HepG2 (cell line): ENCODE results near the gene HIPK2. TPM values are rescaled to one million over a fixed set of nuclear protein-coding genes. Genes with fewer than 3 reads are reported as not detected.

Experiments
- KDM5B ChIP-seq: sonication (generic); formaldehyde crosslinking; IDR thresholded peaks from 2 replicates; pipeline ENCODE4 v1.4.0; 2020; ENCODE audit warnings: missing genetic modification reagents, mild to moderate bottlenecking, borderline replicate concordance
- NFIB ChIP-seq: sonication (generic); formaldehyde crosslinking; IDR thresholded peaks from 2 replicates; pipeline ENCODE4 v1.9.0; 2021; ENCODE audit warnings: missing genetic modification reagents, mild to moderate bottlenecking, borderline replicate concordance
- PAX8 ChIP-seq: sonication (generic); formaldehyde crosslinking; IDR thresholded peaks from 2 replicates; pipeline ENCODE4 v1.8.0; 2022; ENCODE audit warnings: mild to moderate bottlenecking, missing genetic modification reagents, borderline replicate concordance
- TAF15 ChIP-seq: fragments of 200-400 bp; formaldehyde crosslinking; IDR thresholded peaks from one replicate; pipeline ENCODE4 v1.6.1; 2018; ENCODE audit warnings: mild to moderate bottlenecking, low read depth, low read length; ENCODE audit not compliant: poor library complexity, severe bottlenecking
- ZBTB38 ChIP-seq: sonication (generic); formaldehyde crosslinking; IDR thresholded peaks from 2 replicates; pipeline ENCODE4 v1.5.1; 2020; ENCODE audit warnings: mild to moderate bottlenecking, missing genetic modification reagents
- ZNF205 ChIP-seq: IDR thresholded peaks from 2 replicates; pipeline ENCODE4 v1.6.1; 2018; ENCODE audit warnings: missing biosample characterization, missing genetic modification reagents
- polyA plus RNA-seq, 8 experiments: library from polyadenylated mRNA; depleted of rRNA in 3 of 8; stranded (reverse) in 7 of 8; unstranded in 1 of 8; fragments of >200 nt; fragmentation: Illumina TruSeq in 4 of 8; extraction: Trizol in 4 of 8; gene quantifications; 2 replicates each; pipeline versions ENCODE4 v1.2.1 to v1.2.3, GENCODE V29; 2011 to 2016; ENCODE audit warnings: low read depth in 4 of 8, missing spikeins in 1 of 8, mixed read lengths in 1 of 8; ENCODE audit not compliant: insufficient read depth in 1 of 8
- total RNA-seq, 5 experiments: library from RNA; depleted of rRNA; stranded (reverse); fragments of >200 nt; fragmentation: Illumina TruSeq; extraction: Trizol; gene quantifications; 2 replicates each; pipeline ENCODE4 v1.2.3, GENCODE V29; 2016; ENCODE audit warnings: low read depth in 1 of 5
- TF ChIP-seq, protein P1 (sequence below): sonication (generic); formaldehyde crosslinking; IDR thresholded peaks from 2 replicates; pipeline ENCODE4 v1.5.0; 2020; ENCODE audit warnings: mild to moderate bottlenecking, missing genetic modification reagents
- TF ChIP-seq, protein P2 (sequence below): sonication (generic); formaldehyde crosslinking; IDR thresholded peaks from 2 replicates; pipeline ENCODE4 v1.5.1; 2020; ENCODE audit warnings: missing genetic modification reagents, mild to moderate bottlenecking, borderline replicate concordance
- TF ChIP-seq, protein P3 (sequence below): sonication (generic); formaldehyde crosslinking; IDR thresholded peaks from 2 replicates; pipeline ENCODE4 v1.4.0; 2020; ENCODE audit warnings: missing genetic modification reagents
- TF ChIP-seq, protein P4 (sequence below): sonication (generic); formaldehyde crosslinking; IDR thresholded peaks from 2 replicates; pipeline ENCODE4 v1.5.0; 2020; ENCODE audit warnings: mild to moderate bottlenecking, missing genetic modification reagents, borderline replicate concordance

HIPK2 gene
- total and polyA plus RNA-seq, 2 of the 13 experiments (the other 11 are each of a cell fraction or from before 2014, with no cell fraction given), result 14.4 to 20.2 TPM

DNA sequence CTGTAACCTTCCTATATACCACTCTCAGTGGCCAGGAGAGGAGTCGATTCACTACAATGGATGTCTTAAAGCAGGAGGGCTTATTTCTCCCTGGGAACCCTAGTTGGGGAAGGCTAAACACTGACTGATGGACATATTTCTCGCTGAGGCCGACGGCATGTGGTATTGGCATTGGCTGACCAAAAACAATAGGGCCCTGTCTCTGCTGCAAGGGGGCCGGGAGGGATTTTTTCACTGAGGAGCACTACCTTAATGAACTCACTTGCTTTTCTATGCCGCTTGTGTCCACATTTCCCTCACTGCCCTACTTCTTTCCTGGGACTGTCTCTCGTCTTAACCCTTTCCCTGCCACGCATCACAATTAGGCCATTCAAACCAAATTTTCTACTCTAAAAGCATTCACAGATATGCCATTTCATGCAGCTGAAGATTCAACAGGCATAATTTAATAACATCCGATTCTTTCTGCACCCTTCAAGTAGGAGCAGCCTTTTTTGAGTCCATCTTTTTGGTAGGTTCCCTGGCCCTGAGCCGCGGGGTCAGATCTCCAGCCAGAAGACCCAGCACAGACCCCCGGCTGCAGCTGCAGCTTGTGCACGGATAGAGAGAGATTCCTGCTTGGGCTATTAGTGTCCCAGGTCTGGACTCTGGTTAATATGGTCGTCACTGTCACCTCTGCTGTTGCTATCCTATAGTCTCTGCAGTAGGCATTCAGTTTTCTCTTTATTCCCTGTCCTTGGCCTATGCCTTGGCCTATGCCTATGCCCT, 118.7 kb downstream of the HIPK2 start (continued):
- TF ChIP-seq PAX8 (CRISPR knock-in tag) (no peak), NFIB (CRISPR knock-in tag) (no peak), TAF15 (no peak), KDM5B (CRISPR knock-in tag) (no peak), ZBTB38 (CRISPR knock-in tag) (no peak), ZNF205 (CRISPR knock-in tag) (no peak)
- TF ChIP-seq, protein P1, sequence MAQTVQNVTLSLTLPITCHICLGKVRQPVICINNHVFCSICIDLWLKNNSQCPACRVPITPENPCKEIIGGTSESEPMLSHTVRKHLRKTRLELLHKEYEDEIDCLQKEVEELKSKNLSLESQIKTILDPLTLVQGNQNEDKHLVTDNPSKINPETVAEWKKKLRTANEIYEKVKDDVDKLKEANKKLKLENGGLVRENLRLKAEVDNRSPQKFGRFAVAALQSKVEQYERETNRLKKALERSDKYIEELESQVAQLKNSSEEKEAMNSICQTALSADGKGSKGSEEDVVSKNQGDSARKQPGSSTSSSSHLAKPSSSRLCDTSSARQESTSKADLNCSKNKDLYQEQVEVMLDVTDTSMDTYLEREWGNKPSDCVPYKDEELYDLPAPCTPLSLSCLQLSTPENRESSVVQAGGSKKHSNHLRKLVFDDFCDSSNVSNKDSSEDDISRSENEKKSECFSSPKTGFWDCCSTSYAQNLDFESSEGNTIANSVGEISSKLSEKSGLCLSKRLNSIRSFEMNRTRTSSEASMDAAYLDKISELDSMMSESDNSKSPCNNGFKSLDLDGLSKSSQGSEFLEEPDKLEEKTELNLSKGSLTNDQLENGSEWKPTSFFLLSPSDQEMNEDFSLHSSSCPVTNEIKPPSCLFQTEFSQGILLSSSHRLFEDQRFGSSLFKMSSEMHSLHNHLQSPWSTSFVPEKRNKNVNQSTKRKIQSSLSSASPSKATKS (CRISPR knock-in tag), result no peak
- TF ChIP-seq, protein P2, sequence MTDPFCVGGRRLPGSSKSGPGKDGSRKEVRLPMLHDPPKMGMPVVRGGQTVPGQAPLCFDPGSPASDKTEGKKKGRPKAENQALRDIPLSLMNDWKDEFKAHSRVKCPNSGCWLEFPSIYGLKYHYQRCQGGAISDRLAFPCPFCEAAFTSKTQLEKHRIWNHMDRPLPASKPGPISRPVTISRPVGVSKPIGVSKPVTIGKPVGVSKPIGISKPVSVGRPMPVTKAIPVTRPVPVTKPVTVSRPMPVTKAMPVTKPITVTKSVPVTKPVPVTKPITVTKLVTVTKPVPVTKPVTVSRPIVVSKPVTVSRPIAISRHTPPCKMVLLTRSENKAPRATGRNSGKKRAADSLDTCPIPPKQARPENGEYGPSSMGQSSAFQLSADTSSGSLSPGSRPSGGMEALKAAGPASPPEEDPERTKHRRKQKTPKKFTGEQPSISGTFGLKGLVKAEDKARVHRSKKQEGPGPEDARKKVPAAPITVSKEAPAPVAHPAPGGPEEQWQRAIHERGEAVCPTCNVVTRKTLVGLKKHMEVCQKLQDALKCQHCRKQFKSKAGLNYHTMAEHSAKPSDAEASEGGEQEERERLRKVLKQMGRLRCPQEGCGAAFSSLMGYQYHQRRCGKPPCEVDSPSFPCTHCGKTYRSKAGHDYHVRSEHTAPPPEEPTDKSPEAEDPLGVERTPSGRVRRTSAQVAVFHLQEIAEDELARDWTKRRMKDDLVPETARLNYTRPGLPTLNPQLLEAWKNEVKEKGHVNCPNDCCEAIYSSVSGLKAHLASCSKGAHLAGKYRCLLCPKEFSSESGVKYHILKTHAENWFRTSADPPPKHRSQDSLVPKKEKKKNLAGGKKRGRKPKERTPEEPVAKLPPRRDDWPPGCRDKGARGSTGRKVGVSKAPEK (CRISPR knock-in tag), result no peak; the same call in 1 of the 2 replicates
- TF ChIP-seq, protein P3, sequence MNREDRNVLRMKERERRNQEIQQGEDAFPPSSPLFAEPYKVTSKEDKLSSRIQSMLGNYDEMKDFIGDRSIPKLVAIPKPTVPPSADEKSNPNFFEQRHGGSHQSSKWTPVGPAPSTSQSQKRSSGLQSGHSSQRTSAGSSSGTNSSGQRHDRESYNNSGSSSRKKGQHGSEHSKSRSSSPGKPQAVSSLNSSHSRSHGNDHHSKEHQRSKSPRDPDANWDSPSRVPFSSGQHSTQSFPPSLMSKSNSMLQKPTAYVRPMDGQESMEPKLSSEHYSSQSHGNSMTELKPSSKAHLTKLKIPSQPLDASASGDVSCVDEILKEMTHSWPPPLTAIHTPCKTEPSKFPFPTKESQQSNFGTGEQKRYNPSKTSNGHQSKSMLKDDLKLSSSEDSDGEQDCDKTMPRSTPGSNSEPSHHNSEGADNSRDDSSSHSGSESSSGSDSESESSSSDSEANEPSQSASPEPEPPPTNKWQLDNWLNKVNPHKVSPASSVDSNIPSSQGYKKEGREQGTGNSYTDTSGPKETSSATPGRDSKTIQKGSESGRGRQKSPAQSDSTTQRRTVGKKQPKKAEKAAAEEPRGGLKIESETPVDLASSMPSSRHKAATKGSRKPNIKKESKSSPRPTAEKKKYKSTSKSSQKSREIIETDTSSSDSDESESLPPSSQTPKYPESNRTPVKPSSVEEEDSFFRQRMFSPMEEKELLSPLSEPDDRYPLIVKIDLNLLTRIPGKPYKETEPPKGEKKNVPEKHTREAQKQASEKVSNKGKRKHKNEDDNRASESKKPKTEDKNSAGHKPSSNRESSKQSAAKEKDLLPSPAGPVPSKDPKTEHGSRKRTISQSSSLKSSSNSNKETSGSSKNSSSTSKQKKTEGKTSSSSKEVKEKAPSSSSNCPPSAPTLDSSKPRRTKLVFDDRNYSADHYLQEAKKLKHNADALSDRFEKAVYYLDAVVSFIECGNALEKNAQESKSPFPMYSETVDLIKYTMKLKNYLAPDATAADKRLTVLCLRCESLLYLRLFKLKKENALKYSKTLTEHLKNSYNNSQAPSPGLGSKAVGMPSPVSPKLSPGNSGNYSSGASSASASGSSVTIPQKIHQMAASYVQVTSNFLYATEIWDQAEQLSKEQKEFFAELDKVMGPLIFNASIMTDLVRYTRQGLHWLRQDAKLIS, result no peak
- TF ChIP-seq, protein P4, sequence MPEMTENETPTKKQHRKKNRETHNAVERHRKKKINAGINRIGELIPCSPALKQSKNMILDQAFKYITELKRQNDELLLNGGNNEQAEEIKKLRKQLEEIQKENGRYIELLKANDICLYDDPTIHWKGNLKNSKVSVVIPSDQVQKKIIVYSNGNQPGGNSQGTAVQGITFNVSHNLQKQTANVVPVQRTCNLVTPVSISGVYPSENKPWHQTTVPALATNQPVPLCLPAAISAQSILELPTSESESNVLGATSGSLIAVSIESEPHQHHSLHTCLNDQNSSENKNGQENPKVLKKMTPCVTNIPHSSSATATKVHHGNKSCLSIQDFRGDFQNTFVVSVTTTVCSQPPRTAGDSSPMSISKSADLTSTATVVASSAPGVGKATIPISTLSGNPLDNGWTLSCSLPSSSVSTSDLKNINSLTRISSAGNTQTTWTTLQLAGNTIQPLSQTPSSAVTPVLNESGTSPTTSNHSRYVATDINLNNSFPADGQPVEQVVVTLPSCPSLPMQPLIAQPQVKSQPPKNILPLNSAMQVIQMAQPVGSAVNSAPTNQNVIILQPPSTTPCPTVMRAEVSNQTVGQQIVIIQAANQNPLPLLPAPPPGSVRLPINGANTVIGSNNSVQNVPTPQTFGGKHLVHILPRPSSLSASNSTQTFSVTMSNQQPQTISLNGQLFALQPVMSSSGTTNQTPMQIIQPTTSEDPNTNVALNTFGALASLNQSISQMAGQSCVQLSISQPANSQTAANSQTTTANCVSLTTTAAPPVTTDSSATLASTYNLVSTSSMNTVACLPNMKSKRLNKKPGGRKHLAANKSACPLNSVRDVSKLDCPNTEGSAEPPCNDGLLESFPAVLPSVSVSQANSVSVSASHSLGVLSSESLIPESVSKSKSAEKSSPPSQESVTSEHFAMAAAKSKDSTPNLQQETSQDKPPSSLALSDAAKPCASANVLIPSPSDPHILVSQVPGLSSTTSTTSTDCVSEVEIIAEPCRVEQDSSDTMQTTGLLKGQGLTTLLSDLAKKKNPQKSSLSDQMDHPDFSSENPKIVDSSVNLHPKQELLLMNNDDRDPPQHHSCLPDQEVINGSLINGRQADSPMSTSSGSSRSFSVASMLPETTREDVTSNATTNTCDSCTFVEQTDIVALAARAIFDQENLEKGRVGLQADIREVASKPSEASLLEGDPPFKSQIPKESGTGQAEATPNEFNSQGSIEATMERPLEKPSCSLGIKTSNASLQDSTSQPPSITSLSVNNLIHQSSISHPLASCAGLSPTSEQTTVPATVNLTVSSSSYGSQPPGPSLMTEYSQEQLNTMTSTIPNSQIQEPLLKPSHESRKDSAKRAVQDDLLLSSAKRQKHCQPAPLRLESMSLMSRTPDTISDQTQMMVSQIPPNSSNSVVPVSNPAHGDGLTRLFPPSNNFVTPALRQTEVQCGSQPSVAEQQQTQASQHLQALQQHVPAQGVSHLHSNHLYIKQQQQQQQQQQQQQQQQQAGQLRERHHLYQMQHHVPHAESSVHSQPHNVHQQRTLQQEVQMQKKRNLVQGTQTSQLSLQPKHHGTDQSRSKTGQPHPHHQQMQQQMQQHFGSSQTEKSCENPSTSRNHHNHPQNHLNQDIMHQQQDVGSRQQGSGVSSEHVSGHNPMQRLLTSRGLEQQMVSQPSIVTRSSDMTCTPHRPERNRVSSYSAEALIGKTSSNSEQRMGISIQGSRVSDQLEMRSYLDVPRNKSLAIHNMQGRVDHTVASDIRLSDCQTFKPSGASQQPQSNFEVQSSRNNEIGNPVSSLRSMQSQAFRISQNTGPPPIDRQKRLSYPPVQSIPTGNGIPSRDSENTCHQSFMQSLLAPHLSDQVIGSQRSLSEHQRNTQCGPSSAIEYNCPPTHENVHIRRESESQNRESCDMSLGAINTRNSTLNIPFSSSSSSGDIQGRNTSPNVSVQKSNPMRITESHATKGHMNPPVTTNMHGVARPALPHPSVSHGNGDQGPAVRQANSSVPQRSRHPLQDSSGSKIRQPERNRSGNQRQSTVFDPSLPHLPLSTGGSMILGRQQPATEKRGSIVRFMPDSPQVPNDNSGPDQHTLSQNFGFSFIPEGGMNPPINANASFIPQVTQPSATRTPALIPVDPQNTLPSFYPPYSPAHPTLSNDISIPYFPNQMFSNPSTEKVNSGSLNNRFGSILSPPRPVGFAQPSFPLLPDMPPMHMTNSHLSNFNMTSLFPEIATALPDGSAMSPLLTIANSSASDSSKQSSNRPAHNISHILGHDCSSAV (CRISPR knock-in tag), result no peak
